Activated CD8-positive, alpha-beta memory T cell treated with anti-CD3 and anti-CD28 coated beads, Interleukin-2, amount 50 U/mL, for 24 hours (primary cell): ENCODE measurements around the gene VPS51.
"Not testable (repeated sequence)": the region's sequence is repeated elsewhere in the genome, so short reads cannot be mapped to it uniquely, and the experiment has no call there.

Experiments used
- DNase-seq: peaks from one replicate; pipeline ENCODE4 v3.0.0-alpha.2; 2020; ENCODE audit errors: extremely low read depth

VPS51 gene

GRCh38 chr11:65133724-65134123 lies 37.7 kb downstream of the VPS51 start:
- DNase-seq, result no peak

GRCh38 chr11:65134240-65134951 lies 38.4 kb downstream of the VPS51 start, which contains the start of gene SYVN1:
SYVN1 (minus strand) TSS chr11:65134519; CDS start chr11:65133601, 918 bp downstream.
- peak; percentile 83 for DNase-seq

GRCh38 chr11:65134952-65135632 lies 39.1 kb downstream of the VPS51 start:
- peak; percentile 69 for DNase-seq

- no peak for DNase-seq
Observed at GRCh38 chr11:65135633-65136145, 39.7 kb downstream of the VPS51 start.

GRCh38 chr11:65136515-65137096 lies 40.6 kb downstream of the VPS51 start:
- no peak for DNase-seq

- DNase-seq, result no peak
Observed at GRCh38 chr11:65141896-65142494, 46.0 kb downstream of the VPS51 start.

GRCh38 chr11:65147352-65148075 lies 51.5 kb downstream of the VPS51 start:
- no peak for DNase-seq

GRCh38 chr11:65148657-65149056 lies 52.6 kb downstream of the VPS51 start:
- no peak for DNase-seq

- DNase-seq, result not testable (repeated sequence)
Observed at GRCh38 chr11:65150131-65150508, 54.1 kb downstream of the VPS51 start.

- no peak for DNase-seq
Observed at GRCh38 chr11:65150509-65151299, 54.7 kb downstream of the VPS51 start.

- no peak for DNase-seq
Observed at GRCh38 chr11:65151331-65151899, 55.4 kb downstream of the VPS51 start.

GRCh38 chr11:65152122-65152521 lies 56.1 kb downstream of the VPS51 start:
- no peak for DNase-seq

- no peak for DNase-seq
Observed at GRCh38 chr11:65156256-65156655, 60.2 kb downstream of the VPS51 start.

- DNase-seq, result no peak
Observed at GRCh38 chr11:65156926-65157325, 60.9 kb downstream of the VPS51 start.

- no peak for DNase-seq
Observed at GRCh38 chr11:65157336-65157735, 61.3 kb downstream of the VPS51 start.

- DNase-seq, result no peak
Observed at GRCh38 chr11:65159012-65159411, 63.0 kb downstream of the VPS51 start.

GRCh38 chr11:65160643-65161042 lies 64.6 kb downstream of the VPS51 start:
- no peak for DNase-seq
